Stimulated activated CD8-positive, alpha-beta memory T cell treated with anti-CD3 and anti-CD28 coated beads, Interleukin-15, amount 100 ng/mL, for 4 hours (primary cell): ENCODE data around the gene PAPOLA.
"Not testable (repeated sequence)": the region's sequence is repeated elsewhere in the genome, so short reads cannot be mapped to it uniquely, and the experiment has no call there.

ENCODE experiments used
- DNase-seq, 2 donors: peaks; one replicate each; pipeline ENCODE4 v3.0.0-alpha.2; 2020; ENCODE audit warnings: low read depth in 2 of 2

Gene PAPOLA

GRCh38 chr14:96502621-96503305, 581 bp downstream of the PAPOLA start:
- no peak for DNase-seq

GRCh38 chr14:96503306-96503679, 1.1 kb downstream of the PAPOLA start:
- no peak for DNase-seq

DNA sequence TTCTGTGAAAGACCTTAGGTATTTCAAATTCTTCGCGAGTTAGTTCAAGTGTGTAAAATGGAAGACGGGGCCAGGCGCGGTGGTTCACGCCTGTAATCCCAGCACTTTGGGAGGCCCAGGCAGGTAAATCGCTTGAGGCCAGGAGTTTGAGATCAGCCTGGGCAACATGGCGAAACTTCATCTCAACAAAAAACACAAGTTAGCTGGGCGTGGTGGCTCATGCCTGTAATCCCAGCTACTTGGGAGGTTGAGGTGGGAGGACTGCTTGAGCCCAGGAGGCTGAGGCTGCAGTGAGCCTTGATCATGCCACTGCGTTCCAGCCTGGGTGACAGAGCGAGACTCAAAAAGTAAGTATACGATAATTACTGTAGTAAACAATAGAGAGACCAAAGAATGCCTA, 2.2 kb downstream of the PAPOLA start:
- DNase-seq = not testable (repeated sequence)

GRCh38 chr14:96507723-96508122, 5.5 kb downstream of the PAPOLA start:
- DNase-seq = no peak

- no peak for DNase-seq
These were observed 6.7 kb downstream of the PAPOLA start for GRCh38 chr14:96508900-96509299.

DNA sequence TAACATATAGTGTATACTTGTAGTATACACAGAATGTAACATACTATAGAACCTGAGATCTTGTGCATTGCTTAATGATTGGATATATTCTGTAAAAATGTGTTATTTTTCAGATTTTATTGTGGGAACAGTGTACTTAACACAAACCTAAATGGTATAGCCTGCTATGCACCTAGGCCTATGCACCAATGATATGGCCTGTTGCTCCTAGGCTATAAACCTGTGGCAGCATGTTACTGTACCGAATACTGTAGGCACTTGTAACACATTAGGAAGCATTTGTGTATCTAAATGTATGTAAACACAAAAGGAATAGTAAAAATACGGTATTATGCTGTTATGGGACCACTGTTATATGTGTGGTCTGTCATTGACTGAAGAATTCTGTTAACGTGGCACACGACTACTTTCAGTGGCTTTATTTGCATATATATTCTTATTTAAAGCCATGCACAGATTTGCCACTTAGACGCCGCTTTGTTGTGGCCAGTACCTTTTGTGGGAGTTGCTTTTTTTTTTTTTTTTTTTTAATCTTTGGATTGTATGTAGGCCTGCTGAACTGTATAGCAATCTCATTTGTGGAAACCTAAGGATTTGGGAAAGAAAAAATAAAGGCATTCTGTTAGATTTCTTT, 7.4 kb downstream of the PAPOLA start:
- DNase-seq = no peak

- no peak for DNase-seq
These were observed 9.0 kb downstream of the PAPOLA start for GRCh38 chr14:96511146-96511545.

- DNase-seq = no peak
These were observed 9.5 kb downstream of the PAPOLA start for GRCh38 chr14:96511667-96512066.

DNA sequence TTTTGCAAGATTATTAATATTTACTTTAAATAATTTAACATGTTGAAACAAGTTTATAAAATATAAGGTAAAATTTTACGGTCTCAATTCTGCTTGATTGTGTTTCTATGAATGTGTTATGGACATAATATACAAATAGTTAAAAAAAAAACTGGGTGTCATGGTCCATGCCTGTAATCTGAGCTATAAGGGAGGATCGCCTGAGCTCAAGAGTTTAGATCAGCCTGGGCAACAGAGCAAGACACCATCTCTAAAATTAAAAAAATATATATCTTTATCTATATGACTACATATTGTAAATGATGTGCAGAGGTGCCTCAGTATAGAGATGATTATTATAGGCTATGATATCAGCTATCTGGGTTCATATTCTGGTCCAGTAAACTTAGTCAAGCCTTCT, 9.9 kb downstream of the PAPOLA start:
- DNase-seq = no peak

- DNase-seq = no peak
These were observed 10.6 kb downstream of the PAPOLA start for GRCh38 chr14:96512602-96513397.

DNA sequence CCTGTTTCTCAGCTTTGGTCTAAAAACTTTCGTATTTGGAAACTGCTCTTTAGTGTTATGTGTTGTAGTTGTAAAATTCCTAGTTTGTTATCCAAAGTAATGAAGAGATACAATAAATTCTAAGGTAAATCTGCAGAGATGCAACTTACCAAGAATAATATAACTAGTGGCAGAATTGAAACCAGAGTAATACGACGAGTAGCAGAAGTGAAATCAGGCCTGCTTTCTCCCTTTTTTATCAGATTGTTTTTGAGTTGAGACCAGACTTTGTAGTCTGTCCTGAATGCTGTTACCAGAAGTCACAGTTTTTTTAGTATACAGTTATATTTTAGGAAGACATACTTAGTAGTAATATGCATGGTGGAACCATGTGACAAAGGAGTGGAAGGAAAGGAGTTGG, 12.5 kb downstream of the PAPOLA start:
- no peak for DNase-seq

DNA sequence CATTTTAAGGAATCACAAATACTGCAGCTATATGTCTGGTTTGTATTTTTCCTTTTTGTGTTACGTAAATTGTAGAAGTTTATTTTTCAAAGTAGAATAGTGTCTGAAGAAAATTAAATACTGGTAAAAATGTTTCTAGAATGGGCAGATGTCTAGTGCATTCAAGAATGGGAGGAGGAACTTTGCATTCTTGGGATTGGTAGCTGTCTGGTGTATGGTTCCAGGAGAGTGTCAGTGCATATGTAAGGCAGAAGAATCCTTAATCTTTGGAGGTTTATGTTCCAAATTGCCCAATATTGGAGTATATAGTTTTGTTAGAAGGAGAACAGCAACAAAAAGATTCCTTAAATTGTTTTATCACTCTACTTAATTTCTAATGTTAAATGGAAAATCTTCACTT, 13.5 kb downstream of the PAPOLA start:
- DNase-seq = no peak

- DNase-seq = no peak
These were observed 14.2 kb downstream of the PAPOLA start for GRCh38 chr14:96516351-96516750.

- DNase-seq = no peak
These were observed 17.8 kb downstream of the PAPOLA start for GRCh38 chr14:96519970-96520369.

DNA sequence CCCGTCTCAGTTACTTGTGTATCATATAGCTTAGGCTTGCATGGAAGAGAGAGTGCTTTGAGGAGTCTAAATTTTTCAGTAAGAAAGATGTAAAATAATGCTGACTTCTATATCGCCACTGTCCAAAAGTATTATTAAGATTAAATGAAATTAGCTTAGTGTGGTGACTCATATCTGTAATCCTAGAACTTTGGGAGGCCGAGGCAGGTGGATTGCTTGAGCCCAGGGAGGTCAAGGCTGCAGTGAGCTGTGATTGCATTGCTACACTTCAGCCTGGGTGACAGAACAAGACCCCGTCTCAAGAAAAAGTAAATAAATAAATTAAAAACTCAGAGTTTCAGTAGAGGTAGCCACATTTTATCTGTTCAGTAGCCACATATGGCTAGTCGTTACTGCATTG, 23.3 kb downstream of the PAPOLA start:
- DNase-seq = no peak

GRCh38 chr14:96532632-96533031, 30.4 kb downstream of the PAPOLA start:
- no peak for DNase-seq

DNA sequence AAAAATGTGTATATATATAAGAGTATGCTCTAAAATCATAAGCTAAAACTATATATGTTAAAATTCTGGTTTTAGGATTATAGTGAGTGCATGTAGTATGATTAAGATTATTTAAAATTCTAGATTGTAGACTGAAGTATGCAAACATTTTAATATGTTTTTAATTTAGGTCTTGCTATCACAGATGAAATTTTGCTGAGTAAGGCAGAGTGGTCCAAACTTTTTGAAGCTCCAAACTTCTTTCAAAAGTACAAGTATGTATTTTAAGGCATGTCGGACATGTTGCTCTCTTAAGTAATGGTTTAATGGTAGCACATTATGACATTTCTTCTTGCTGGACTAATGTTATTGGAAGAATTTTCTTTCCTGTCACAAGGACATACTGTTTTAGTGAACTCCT, 34.6 kb downstream of the PAPOLA start:
- no peak for DNase-seq

DNA sequence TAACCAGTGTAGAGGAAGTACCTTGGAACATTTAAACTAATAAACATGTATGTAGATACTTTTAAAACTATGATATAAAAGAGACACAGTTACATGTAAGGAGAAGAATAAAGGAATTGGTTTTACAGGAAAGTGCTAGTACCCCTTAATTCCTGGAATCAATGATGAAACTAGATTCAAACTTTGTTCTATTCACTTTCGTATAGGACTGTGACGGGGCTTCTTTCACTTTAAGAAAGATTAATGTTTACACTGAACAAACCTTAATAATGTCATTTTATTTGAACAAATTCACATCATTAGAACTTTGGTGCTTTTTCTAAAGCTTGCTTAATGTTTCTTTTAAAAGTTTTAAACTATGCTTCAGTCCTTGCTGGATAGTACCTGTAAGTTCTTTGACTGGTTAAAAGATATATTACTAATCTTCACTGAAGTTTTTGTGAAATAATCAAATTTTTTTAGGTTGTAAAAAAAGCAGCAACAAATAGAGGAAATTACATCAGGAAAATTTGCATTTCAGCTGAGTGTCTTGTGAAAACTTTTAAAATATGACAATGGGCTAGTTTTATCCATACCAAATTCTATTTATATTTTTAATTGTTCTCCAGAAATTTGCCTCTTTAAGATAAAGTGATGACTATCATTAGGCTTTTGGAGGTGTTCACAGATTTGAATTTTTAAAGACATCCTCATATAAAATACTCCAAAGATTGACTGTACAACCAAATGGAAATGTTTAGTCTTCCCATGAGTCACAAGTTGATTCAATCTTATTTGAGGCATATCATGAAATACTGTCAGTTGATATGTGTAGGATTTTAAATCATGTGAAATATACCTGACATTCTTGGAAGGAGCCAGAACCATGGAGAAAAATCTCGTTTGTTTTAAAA, 36.2 kb downstream of the PAPOLA start:
- no peak for DNase-seq

GRCh38 chr14:96538990-96539317, 36.8 kb downstream of the PAPOLA start:
- no peak for DNase-seq

DNA sequence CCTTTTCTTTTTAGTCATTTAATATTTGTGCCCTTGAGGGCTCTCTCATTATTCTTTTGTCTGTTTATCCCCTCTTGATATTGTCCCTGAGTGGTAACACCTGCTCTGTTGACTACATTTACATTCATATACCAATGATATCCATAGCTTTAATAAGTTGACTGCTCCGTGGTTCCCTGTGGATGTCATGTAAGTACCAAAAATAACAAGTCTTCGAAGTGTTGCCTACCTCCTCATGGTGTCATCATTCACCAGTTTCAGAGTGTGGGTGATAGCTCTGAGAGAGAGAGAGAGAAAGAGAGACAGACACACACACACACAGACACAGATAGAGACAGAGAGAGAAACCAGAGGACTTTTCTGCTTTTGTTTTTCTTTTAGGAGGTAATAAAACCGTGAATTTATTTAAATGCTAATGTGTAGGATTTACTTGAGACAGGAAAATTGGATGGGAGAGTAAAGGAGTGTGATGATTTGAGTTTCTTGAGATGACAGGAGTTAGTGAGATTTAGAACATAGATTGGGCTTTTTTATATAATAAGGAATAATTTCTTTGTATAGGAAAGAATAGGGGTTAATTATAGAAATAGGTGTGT, 52.2 kb downstream of the PAPOLA start:
- no peak for DNase-seq

DNA sequence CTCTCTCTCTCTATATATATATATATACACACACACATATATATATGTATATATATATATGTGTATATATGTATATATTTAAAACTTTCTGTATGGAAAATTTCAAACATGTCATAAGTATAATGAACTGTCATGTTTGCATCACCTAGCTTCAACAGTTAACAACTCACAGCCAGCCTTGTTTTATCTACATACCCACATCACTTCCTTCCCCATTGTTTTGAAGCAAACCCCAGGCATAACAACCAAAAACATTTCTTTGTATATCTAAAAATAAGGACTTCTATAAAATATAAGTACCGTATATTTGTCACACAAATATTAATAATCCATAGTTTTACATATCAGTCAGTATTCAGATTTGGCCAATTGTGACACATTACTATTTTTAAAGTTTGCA, 57.4 kb downstream of the PAPOLA start:
- no peak for DNase-seq

DNA sequence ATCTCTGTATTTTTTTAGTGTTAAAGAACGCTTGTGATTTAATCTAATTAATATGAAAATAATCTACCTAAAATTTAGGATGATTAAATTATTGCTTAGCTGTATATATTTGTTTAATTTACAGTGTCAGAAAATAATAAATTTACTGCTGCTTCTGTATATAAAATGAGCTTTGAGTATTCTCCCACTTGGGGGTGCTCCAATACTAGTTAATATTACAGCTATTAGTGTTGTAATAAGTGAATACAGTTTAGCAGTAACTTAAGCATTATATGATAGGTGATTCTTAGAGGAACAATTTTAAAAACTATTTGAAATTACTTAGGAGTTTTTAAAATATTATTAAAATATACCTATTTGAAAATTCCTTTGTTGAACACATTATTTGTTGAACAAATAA, 62.2 kb downstream of the PAPOLA start:
- no peak for DNase-seq
